ENCODE measurements around the gene ADIPOQ.
"Not testable (repeated sequence)": the region's sequence is repeated elsewhere in the genome, so short reads cannot be mapped to it uniquely, and the experiment has no call there.

Gene ADIPOQ

DNA sequence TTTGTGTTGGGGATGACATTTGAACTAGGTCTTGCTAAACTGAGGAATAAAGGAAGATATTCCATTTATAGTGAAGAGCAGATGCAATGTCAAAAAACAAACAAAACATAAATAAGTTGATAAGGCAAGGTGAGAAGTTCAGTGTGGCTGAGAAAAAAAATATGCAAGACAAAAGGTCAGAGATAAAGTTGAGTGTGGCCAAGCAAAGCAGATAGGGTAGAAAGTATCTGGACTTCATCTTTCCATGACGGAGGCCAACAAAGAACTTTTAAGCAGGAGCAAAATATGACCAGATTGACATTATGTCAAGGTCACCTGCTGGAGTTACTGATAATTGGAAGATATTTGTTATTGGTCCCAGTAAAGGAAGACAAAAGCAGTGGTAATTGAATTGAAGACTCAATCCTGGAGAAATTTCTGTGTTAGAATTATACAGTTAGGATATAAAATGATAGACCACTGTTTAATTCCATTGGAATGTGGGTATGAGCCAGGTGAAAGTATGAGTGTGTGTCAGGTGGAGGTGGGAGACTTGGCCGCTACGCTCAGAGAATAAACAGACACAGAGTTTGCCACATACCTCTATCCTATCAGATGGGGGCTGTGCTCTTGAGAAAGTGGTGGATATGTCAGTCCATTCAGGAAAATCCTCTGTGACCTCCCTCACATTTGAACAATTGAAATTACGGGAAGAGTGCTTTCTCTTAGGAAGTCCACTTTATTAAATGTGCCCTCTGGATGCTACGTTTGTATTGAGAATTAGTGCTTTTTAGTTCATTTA lies 28.1 kb downstream of the ADIPOQ start:
- DNase-seq (ENCODE audit: low spot score) = no peak

DNA sequence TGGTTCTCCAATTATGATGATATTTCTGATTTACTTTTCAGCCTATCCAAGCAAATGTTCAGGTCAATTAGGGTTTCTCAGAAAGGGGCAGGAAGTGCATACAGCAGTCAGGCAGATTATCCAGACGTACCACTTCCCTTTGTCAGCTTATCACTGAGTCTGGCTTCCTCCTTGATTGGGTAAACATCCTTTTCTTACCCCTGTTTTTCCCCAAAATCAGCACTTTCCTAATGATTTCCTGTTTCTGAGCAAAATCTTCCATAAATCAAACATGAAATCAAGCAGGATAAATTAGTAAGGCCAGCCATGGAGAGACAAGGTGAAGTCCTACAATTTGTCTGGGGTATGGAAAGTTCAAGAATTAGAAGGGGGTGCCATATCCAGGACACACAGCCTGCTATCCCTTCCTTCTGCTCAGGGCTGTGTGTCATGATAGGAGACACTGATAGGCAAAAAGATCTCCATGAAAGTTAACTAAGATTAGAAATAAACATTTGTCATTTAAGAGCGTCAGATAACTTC lies 29.0 kb downstream of the ADIPOQ start:
- DNase-seq (ENCODE audit: low spot score) = peak; percentile 4

DNA sequence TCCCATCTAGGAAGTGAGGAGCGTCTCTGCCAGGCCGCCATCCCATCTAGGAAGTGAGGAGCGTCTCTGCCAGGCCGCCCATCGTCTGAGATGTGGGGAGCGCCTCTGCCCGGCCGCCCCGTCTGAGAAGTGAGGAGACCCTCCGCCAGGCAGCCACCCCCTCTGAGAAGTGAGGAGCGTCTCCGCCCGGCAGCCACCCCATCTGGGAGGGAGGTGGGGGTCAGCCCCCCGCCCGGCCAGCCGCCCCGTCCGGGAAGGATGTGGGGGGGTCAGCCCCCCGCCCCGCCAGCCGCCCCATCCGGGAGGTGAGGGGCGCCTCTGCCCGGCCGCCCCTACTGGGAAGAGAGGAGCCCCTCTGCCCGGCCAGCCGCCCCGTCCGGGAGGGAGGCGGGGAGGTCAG lies 31.3 kb downstream of the ADIPOQ start:
- DNase-seq (ENCODE audit: low spot score) = not testable (repeated sequence)

DNA sequence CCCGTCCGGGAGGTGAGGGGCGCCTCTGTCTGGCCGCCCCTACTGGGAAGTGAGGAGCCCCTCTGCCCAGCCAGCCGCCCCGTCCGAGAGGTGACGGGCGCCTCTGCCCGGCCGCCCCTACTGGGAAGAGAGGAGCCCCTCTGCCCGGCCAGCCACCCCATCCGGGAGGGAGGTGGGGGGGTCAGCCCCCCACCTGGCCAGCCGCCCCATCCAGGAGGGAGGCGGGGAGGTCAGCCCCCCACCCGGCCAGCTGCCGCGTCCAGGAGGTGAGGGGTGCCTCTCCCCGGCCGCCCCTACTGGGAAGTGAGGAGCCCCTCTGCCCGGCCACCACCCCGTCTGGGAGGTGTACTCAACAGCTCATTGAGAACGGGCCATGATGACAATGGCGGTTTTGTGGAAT lies 31.7 kb downstream of the ADIPOQ start:
- not testable (repeated sequence) for DNase-seq (ENCODE audit: low spot score)

DNA sequence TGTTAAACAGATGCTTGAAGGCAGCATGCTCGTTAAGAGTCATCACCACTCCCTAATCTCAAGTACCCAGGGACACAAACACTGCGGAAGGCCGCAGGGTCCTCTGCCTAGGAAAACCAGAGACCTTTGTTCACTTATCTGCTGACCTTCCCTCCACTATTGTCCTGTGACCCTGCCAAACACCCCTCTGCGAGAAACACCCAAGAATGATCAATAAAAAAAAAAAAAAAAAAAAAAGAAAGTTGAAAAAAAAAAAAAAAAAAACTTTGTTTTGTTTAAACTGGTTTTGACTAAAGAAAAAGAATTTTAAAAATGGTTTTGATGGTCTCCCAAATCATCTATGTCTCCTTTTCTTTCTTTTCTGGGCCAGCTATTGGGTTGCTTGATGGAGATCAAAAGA lies 32.3 kb downstream of the ADIPOQ start:
- not testable (repeated sequence) for DNase-seq (ENCODE audit: low spot score)

DNA sequence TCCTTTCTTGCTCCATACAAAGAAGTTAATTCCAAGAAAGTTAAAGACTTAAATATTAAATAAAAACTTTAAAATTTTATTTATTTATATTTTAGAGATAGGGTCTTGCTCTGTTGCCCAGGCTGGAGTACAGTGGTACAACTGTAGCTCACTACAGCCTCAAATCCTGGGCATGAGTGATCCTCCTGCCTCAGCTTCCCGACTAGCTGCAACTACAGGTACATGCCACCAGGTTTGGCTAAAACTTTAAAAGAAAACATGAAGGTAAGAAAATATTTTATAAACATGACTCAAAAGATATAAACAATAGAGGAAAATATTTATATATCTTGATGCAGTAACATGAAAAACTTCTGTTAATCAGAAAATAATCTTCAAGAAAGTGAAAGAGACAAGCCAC lies 33.2 kb downstream of the ADIPOQ start:
- no peak for DNase-seq (ENCODE audit: low spot score)

DNA sequence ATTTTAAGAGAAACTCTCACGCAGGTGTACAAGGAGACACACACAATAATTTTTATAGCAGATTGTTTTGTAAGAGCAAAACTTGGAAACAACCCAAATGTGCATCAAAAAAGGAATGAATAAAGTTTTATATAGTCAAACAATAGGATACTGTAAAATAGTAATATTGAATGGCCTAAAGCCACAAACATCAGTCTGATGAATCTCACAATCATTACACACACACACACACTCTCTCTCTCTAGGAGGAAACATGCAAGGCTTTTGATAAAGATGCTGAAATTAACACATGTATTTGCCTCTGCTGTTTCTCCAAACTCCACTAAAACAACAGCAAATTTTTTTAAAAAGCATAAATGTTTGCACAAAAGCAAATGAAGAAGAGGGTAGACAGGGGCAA lies 37.3 kb downstream of the ADIPOQ start:
- DNase-seq (ENCODE audit: low spot score) = no peak

DNA sequence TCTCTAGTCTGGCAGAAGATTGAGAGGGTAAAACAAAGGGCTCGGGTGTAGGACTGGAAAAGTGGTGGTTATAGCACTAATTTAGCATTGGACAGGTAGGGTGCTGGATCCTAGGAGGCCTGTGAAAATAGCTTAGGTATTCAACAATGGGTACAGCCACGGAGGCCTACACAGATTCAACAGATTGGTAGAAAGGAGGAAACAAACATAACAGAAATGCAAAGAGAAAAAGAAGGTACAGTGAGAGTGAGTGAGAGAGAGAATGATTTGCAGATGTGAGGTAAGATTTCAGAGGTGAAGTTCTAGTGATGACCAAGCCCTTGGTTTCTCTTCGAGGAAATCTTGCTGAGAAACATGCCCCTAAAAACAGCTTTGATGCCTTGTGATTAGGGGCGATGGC lies 37.9 kb downstream of the ADIPOQ start:
- no peak for DNase-seq (ENCODE audit: low spot score)

DNA sequence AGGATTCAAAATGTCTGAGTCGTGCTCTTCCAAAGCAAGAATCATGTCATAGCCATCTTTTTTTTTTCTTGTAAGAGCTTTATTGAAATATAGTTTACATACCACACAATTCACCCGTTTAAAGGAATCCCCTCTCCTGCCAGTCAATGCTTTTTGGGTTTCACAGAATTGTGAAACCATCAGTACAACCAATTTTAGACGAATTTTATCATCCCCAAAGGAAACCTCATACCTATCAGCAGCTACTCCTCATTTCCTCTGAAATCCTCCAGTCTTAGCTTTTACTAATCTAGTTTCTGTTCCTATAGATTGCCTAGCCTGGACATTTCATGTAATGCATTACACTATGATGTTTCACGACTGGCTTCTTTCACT lies 39.6 kb downstream of the ADIPOQ start:
- no peak for DNase-seq (ENCODE audit: low spot score)

DNA sequence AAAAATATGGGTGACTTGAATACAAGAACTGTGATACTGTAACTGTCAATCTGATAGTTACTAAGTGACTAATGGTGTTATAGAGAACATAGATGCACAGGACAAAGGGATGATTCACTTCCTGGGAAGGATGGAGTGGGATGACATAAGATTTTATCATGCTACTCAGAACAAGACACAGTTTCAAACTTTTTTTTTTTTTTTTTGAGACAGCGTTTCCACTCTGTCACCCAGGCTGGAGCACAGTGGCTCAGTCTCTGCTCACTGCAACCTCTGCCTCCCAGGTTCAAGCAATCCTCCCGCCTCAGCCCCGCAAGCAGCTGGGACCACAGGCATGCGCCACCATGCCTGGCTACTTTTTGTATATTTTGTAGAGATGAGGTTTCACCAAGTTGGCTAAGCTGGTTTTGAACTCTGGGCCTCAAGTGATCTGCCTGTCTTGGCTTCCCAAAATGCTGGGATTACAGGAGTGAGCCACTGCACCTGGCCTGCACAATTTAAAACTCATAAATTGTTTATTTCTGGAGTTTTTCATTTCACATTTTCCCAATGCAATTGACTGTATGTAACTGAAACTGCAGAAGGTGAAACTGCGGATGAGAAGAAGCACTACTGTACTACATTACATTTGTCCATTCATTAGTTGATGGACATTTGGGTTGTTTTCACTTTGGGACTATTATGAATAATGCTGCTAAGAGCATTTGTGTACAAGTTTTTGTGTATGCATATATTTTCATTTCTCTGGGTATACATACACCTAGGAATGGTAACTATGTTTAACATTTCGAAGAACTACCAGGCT lies 40.6 kb downstream of the ADIPOQ start:
- DNase-seq (ENCODE audit: low spot score) = no peak

DNA sequence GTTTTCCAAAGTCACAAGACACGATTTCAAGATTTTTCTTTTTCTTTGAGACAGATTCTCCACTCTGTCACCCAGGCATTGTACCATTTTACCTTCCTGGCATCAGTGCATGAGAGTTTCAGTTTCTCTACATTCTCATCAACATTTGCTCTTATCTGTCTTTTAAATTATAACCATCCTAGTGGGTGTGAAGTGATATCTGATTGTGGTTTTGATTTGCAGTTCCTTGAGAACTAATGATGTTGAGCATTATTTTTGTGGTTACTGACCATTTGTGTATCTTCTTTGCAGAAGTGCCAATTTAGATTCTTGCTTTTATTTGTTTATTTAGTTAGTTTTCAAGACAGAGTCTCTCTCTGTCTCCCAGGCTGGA lies 41.2 kb downstream of the ADIPOQ start:
- no peak for DNase-seq (ENCODE audit: low spot score)

DNA sequence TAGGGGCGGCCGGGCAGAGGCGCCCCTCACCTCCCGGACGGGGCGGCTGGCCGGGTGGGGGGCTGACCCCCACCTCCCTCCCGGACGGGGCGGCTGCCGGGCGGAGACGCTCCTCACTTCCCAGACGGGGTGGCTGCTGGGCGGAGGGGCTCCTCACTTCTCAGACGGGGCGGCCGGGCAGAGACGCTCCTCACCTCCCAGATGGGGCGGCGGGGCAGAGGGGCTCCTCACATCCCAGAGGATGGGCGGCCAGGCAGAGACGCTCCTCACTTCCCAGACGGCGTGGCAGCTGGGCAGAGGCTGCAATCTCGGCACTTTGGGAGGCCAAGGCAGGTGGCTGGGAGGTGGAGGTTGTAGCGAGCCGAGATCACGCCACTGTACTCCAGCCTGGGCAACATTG lies 42.4 kb downstream of the ADIPOQ start:
- DNase-seq (ENCODE audit: low spot score) = not testable (repeated sequence)

DNA sequence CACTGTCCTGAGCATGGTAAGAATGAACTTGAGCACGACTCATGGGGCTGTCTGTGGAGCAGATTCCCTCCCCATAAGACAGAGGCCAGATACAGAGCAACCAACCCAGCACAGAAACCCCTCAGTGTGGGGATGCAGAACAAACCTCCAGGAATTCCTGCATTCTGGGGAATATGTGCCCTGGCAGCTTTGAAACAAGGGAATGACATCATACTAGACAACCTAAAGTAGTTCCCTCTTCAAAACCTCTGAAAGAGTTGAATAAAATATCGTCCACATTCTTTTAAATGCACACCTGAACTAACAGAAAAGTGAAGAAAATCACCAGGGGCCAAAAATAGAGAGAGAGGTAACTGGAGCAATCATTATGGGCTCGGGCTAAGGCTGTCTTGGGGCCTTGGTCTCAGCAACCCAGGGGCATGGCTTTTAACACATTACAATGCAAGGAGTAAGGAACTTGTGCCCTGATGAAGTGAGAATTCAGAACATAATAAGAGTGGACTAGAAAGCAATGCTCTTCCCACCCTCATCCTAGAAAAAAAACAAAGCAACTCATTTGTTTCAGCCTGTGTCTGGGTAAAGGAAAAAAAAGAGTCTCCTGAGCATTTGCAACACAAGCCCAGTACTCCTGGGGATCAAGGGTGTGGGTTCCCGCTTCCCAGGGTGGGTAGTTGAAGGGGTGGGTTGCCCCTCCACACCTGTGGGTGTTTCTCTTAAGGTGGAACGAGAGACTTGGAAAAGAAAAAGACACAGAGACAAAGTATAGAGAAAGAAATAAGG lies 43.9 kb downstream of the ADIPOQ start:
- DNase-seq (ENCODE audit: low spot score) = no peak

DNA sequence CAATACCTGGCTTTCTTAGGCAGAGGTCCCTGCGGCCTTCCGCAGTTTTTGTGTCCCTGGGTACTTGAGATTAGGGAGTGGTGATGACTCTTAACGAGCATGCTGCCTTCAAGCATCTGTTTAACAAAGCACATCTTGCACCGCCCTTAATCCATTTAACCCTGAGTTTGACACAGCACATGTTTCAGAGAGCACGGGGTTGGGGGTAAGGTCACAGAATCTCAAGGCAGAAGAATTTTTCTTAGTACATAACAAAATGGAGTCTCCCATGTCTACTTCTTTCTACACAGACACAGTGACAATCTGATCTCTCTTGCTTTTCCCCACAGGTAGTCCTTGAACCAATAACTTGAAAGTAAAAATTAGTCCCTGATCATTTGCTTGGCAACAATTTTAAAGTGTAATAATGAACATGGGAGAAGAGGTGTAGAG lies 45.0 kb downstream of the ADIPOQ start:
- not testable (repeated sequence) for DNase-seq (ENCODE audit: low spot score)

DNA sequence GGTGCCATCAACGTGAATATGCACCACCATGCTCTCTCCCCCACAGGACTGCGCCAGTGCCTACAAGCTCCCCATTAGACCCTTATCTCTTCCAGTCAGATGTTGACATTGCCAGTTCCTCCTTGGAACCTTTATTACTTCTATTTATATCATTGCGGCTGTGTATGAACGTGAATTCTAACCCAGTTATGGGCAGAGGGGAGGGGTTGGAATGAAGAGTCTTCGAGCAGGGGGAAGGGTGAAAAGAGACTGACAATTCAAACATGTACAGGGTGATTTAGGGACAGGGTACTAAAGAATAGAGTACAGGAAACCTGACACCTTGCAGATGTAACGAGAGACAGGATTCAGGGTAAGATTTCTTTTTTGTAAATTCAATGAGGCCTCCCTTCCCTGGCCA lies 46.1 kb downstream of the ADIPOQ start:
- DNase-seq (ENCODE audit: low spot score) = no peak

DNA sequence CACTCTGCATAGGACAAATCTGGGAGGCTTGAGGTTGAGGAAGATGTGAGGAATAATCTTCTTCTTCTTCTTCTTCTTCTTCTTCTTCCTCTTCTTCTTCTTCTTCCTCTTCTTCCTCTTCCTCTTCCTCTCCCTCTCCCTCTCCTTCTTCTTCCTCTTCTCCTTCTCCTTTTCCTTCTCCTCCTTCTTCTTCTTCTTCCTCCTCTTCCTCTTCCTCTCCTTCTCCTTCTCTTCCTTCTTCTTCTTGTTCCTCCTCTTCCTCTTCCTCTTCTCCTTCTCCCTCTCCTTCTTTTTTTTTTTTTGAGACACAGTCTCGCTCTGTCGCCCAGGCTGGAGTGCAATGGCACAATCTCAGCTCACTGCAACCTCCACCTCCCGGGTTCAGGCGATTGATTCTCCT lies 47.2 kb downstream of the ADIPOQ start:
- not testable (repeated sequence) for DNase-seq (ENCODE audit: low spot score)

DNA sequence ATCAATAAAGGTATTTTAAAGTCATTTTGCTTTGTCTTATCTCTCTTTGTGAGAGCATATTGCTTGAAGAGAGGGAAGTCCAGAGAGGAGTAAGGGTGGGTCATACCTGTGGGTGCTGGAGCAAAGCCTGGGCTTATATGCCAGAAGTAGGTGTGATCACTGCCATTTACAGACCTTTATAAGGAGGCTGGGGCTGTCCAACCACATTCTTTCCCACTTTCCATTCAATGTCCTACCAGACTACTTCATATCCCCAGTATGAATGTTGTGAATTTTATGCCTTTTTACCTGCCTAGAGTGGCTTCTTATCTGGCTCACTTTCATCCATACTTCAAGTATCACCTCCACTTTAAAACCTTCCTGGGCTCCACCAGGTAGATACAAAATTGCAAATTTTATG lies 48.4 kb downstream of the ADIPOQ start:
- DNase-seq (ENCODE audit: low spot score) = no peak

DNA sequence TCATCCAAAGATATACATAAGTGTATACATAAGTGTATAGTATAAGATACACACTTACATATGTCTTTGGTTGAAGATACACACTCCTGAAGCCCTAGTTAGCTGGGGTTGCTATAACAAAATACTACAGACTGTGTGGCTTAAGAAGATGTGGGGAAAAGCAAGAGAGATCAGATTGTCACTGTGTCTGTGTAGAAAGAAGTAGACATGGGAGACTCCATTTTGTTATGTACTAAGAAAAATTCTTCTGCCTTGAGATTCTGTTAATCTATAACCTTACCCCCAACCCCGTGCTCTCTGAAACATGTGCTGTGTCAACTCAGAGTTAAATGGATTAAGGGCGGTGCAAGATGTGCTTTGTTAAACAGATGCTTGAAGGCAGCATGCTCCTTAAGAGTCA lies 50.6 kb downstream of the ADIPOQ start:
- DNase-seq (ENCODE audit: low spot score) = not testable (repeated sequence)

DNA sequence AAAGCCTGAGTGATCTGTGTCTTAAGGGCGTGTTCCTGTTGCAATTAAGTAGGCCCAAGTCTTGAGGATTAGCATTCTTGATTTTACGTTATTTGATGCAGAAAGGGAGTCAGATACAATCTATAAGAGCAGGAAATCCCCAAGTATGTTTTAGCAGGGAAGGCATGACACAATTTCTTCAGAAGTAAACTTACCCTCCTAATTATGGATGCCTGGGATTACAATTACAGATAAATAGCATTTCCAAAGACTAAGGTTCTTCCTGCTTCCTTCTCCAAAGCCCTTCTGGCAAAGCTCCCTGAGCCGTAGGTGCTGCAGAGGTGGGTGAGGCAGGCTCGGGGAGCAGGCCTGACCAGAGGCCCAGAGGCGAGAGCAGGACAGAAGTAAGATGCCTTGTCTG lies 52.9 kb downstream of the ADIPOQ start:
- DNase-seq (ENCODE audit: low spot score) = no peak

DNA sequence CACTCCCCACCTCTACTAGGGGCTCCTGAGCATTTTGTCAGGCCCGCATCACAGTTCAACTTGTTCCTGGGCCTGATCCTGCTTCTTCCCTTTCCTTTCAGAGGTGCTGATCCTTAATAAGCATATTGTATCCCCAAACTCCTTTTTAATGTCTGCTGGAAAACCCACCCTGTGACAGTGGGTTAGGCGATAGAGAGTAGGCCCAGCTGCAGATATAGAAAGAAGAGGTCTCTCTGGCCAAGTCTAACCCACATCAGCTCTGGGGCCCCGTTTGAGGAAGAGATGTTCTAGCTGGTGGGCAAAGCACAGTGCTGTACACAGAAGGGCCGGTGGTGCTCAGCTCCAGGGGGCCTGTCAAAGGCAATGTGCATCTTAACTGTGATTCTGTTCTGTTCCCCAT lies 53.5 kb downstream of the ADIPOQ start:
- no peak for DNase-seq (ENCODE audit: low spot score)

DNA sequence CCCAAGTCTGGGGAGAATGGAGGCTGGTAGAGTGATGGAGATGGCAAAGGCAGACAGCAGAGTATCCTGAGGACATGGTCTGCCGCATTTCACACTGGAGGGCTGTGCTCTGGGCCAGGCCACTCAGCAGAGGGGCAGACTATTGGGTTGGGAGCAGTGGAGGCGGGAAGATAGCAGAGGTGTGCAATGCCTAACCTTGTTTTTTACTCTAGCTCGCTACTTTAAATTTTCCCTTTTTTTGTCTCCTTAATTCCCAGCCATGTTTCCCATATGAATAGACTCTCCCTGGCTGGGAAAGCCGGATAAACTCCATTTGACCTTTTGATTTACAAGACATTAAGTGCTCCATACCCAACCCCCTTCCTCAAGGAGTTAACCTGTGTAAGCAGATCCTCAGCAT lies 54.4 kb downstream of the ADIPOQ start:
- DNase-seq (ENCODE audit: low spot score) = no peak

DNA sequence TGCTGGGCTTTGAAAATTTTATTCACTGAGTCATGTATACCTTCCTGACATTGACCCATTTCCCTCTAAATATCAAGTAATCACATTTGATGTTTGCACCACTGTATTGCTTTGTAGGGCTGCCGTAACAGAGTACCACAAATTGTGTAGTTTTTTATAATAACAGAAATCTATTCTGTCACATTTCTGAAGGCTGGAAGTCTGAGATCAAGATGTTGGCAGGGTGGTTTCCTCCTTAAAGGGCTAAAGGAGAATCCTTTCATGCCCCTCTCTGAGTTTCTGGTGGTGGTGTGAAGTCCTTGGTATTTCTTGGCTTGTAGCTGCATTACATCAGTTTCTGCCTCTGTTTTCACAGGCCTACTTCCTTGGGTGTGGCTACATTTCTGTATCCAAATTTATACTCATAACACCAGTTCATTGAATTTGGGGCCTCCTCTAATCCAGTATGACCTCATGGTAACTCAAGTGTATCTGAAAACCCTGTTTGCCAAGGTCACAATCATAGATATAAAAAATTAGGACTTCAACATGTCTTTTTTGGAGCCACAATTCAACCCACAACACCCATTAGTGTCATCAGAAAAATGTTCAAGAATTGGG lies 58.7 kb downstream of the ADIPOQ start:
- DNase-seq (ENCODE audit: low spot score) = no peak

Measured in putamen (tissue), 1 donor.